Fibroblast of lung (primary cell): ENCODE data around the gene COL25A1. TPM values are rescaled to one million over a fixed set of nuclear protein-coding genes. Genes with fewer than 3 reads are reported as not detected.
A peak's percentile ranks its signal among the peaks of the same experiment; 100 is the strongest.
"Not testable (repeated sequence)": the region's sequence is repeated elsewhere in the genome, so short reads cannot be mapped to it uniquely, and the experiment has no call there.

ENCODE experiments used
- DNase-seq, 2 donors: peaks; one replicate each; pipeline versions ENCODE4 v3.0.0 to v3.0.0-alpha.2; 2010; ENCODE audit warnings: low read depth in 2 of 2
- H2AFZ ChIP-seq: 2 replicates; pipeline ENCODE4 v1.5.1; 2012; ENCODE audit warnings: low read length, control low read depth, inconsistent platforms
- H3K27ac ChIP-seq: 2 replicates; pipeline ENCODE4 v1.5.1; 2011; ENCODE audit warnings: low read length, control low read depth; ENCODE audit not compliant: insufficient read depth
- H3K27me3 ChIP-seq: 2 replicates; pipeline ENCODE4 v1.5.1; 2011; ENCODE audit warnings: mild to moderate bottlenecking, low read length; ENCODE audit not compliant: control insufficient read depth, insufficient read depth
- H3K36me3 ChIP-seq: 2 replicates; pipeline ENCODE4 v1.5.1; 2011; ENCODE audit warnings: low read length; ENCODE audit not compliant: control insufficient read depth, insufficient read depth
- H3K4me1 ChIP-seq: 2 replicates; pipeline ENCODE4 v1.5.1; 2011; ENCODE audit warnings: low read length; ENCODE audit not compliant: control insufficient read depth, insufficient read depth; ENCODE audit errors: extremely low read depth
- H3K4me2 ChIP-seq: 2 replicates; pipeline ENCODE4 v1.5.1; 2011; ENCODE audit warnings: low read length, control low read depth; ENCODE audit not compliant: insufficient read depth; ENCODE audit errors: extremely low read depth
- H3K4me3 ChIP-seq, 4 experiments: fragments of 200-600 bp in 1 of 4; sonication (generic) in 1 of 4; replicated peaks in 1 of 4; 2 replicates each; pipeline ENCODE4 v1.5.1; 2011 to 2016; ENCODE audit warnings: low read length in 4 of 4, low read depth in 3 of 4, mild to moderate bottlenecking in 3 of 4, control low read depth in 2 of 4, inconsistent platforms in 1 of 4, mixed read lengths in 1 of 4; ENCODE audit not compliant: insufficient read depth in 1 of 4; ENCODE audit errors: control extremely low read depth in 1 of 4
- H3K79me2 ChIP-seq: 2 replicates; pipeline ENCODE4 v1.5.1; 2012; ENCODE audit warnings: mild to moderate bottlenecking, low read length, inconsistent platforms; ENCODE audit not compliant: control insufficient read depth, insufficient read depth
- H3K9ac ChIP-seq: 2 replicates; pipeline ENCODE4 v1.5.1; 2011; ENCODE audit warnings: mild to moderate bottlenecking, low read length, control low read depth; ENCODE audit not compliant: insufficient read depth
- H3K9me3 ChIP-seq: 2 replicates; pipeline ENCODE4 v1.5.1; 2012; ENCODE audit warnings: low read depth, low read length; ENCODE audit not compliant: control insufficient read depth, insufficient read depth
- H4K20me1 ChIP-seq: 2 replicates; pipeline ENCODE4 v1.5.1; 2011; ENCODE audit warnings: low read length; ENCODE audit not compliant: control insufficient read depth, insufficient read depth; ENCODE audit errors: extremely low read depth
- CTCF ChIP-seq, 2 donors: IDR thresholded peaks in 1 of 2; conservative IDR thresholded peaks in 1 of 2; 1 replicate in 1 of 2; 2 replicates in 1 of 2; pipeline ENCODE4 v1.5.1; 2011 to 2012; ENCODE audit warnings: low read length in 2 of 2, control low read depth in 1 of 2, inconsistent platforms in 1 of 2, low read depth in 1 of 2, mild to moderate bottlenecking in 1 of 2
- EZH2 ChIP-seq: IDR thresholded peaks from 2 replicates; pipeline ENCODE4 v1.5.1; 2012; ENCODE audit warnings: low read length, control low read depth, mild to moderate bottlenecking; ENCODE audit errors: missing control alignments
- polyA plus RNA-seq, 2 donors: library from polyadenylated mRNA; depleted of rRNA in 1 of 2; stranded (reverse) in 1 of 2; unstranded in 1 of 2; fragments of >200 nt; gene quantifications; 2 replicates each; pipeline ENCODE4 v1.2.1, GENCODE V29; 2011 to 2012; ENCODE audit warnings: missing spikeins in 1 of 2
- total RNA-seq: library from RNA; depleted of rRNA; stranded (reverse); fragments of >200 nt; gene quantifications from 2 replicates; pipeline ENCODE4 v1.2.1, GENCODE V29; 2014

The COL25A1 gene
- total and polyA plus RNA-seq, 2 donors (not counting 1 experiment from before 2014, with no cell fraction given): under 0.01 to 0.01 TPM

GRCh38 chr4:109022961-109023360 lies 279.5 kb downstream of the COL25A1 start:
- no peaks in the 10 kb centered on the region for H3K36me3 ChIP-seq
- H3K9me3 ChIP-seq: no peaks in the 10 kb centered on the region
- H3K4me2 ChIP-seq: no peak overlapping the region
- H2AFZ ChIP-seq: no peak overlapping the region
- TF ChIP-seq CTCF (conservative IDR thresholded peaks at IDR 0.05 in 1 of 2, IDR thresholded peaks at IDR 0.05 in 1 of 2; ENCODE audit: low read depth in 1 of 2, low read length in 2 of 2) (no peak), EZH2 (no peak)
- DNase-seq: peak in 1 of 2 donors; percentile 20
- no peak overlapping the region for H3K4me3 ChIP-seq
- H3K4me1 ChIP-seq: no peaks in the 10 kb centered on the region
- no peaks in the 10 kb centered on the region for H3K27me3 ChIP-seq
- H4K20me1 ChIP-seq: no peaks in the 10 kb centered on the region
- H3K79me2 ChIP-seq: no peaks in the 10 kb centered on the region
- H3K27ac ChIP-seq: no peak overlapping the region
- no peak overlapping the region for H3K9ac ChIP-seq

GRCh38 chr4:109021630-109022029 lies 280.8 kb downstream of the COL25A1 start:
- H3K4me2 ChIP-seq, H3K9me3 ChIP-seq, H3K4me1 ChIP-seq, H3K4me3 ChIP-seq, H4K20me1 ChIP-seq, H2AFZ ChIP-seq, DNase-seq, H3K36me3 ChIP-seq, H3K9ac ChIP-seq, H3K27me3 ChIP-seq, H3K79me2 ChIP-seq, H3K27ac ChIP-seq: not testable (repeated sequence)

GRCh38 chr4:109020861-109021260 lies 281.6 kb downstream of the COL25A1 start:
- Histone ChIP-seq H3K4me3 (no peak overlapping the region), H3K79me2 (no peaks in the 10 kb centered on the region), H3K27ac (no peak overlapping the region), H2AFZ (no peak overlapping the region), H3K27me3 (no peaks in the 10 kb centered on the region), H3K4me1 (no peaks in the 10 kb centered on the region), H3K36me3 (no peaks in the 10 kb centered on the region), H3K9ac (no peak overlapping the region), H3K9me3 (no peaks in the 10 kb centered on the region), H4K20me1 (no peaks in the 10 kb centered on the region), H3K4me2 (no peak overlapping the region)
- TF ChIP-seq CTCF (conservative IDR thresholded peaks at IDR 0.05 in 1 of 2, IDR thresholded peaks at IDR 0.05 in 1 of 2; ENCODE audit: low read depth in 1 of 2, low read length in 2 of 2): no peak
- TF ChIP-seq EZH2: no peak
- DNase-seq: no peak
